Small intestine (tissue), 7 donors: Measurements from ENCODE around the gene CCDC142. TPM values are rescaled to one million over a fixed set of nuclear protein-coding genes. Genes with fewer than 3 reads are reported as not detected.
A peak's percentile ranks its signal among the peaks of the same experiment; 100 is the strongest.

Experiments used
- DNase-seq, 2 donors: peaks; one replicate each; pipeline versions ENCODE4 v3.0.0 to v3.0.0-alpha.2; 2013
- FAIRE-seq: peaks from 2 replicates; lab custom pipeline; 2012; peaks lifted over from hg19 to GRCh38; lab: Jason Lieb, UNC
- H3K27ac ChIP-seq, 3 donors: one replicate each; pipeline ENCODE4 v1.5.1; 2013; ENCODE audit warnings: low read length in 2 of 3, mild to moderate bottlenecking in 2 of 3, control low read depth in 1 of 3, inconsistent platforms in 1 of 3, low read depth in 1 of 3, moderate library complexity in 1 of 3
- H3K27me3 ChIP-seq, 3 donors: one replicate each; pipeline ENCODE4 v1.6.1; 2013; ENCODE audit warnings: low read length in 3 of 3, inconsistent platforms in 1 of 3; ENCODE audit not compliant: control insufficient read depth in 3 of 3, insufficient read depth in 3 of 3
- H3K36me3 ChIP-seq, 3 donors: one replicate each; pipeline ENCODE4 v1.6.1; 2013; ENCODE audit warnings: low read length in 3 of 3, inconsistent platforms in 1 of 3, low read depth in 1 of 3, mild to moderate bottlenecking in 1 of 3, moderate library complexity in 1 of 3; ENCODE audit not compliant: control insufficient read depth in 3 of 3, insufficient read depth in 2 of 3
- H3K4me1 ChIP-seq, 3 donors: one replicate each; pipeline ENCODE4 v1.6.1; 2013; ENCODE audit warnings: low read length in 2 of 3, inconsistent platforms in 1 of 3, low read depth in 1 of 3, mild to moderate bottlenecking in 1 of 3, moderate library complexity in 1 of 3; ENCODE audit not compliant: control insufficient read depth in 3 of 3, insufficient read depth in 2 of 3
- H3K4me3 ChIP-seq, 3 donors: one replicate each; pipeline ENCODE4 v1.5.1; 2013; ENCODE audit warnings: low read length in 3 of 3, control low read depth in 1 of 3, inconsistent platforms in 1 of 3, low read depth in 1 of 3, mild to moderate bottlenecking in 1 of 3, moderate library complexity in 1 of 3
- H3K9me3 ChIP-seq, 2 donors: one replicate each; pipeline ENCODE4 v1.6.1; 2013; ENCODE audit warnings: low read depth in 1 of 2, low read length in 1 of 2; ENCODE audit not compliant: control insufficient read depth in 2 of 2, insufficient read depth in 1 of 2
- WGBS, 3 donors: extraction: QIAGEN DNeasy Blood & Tissue Kit; methylation state at CpG; one replicate each; pipeline ENCODE4 v1.1.7; 2013; 5-methylcytosine and 5-hydroxymethylcytosine counted together
- polyA plus RNA-seq, 4 donors: library from polyadenylated mRNA; stranded (reverse) in 3 of 4; unstranded in 1 of 4; fragments of 200-250 nt in 3 of 4; fragments of 120-200 nt in 1 of 4; gene quantifications; one replicate each; pipeline versions ENCODE4 v1.2.1 to v1.2.3, GENCODE V29; 2013
- donor health status: healthy with polysubstance abuse.
- donor health status: control.
- donor health status: control.
- donor health status: Bipolar disorder and iron deficiency.
- donor health status: healthy.

CCDC142 gene
- polyA plus RNA-seq, 4 donors, result 4.1 to 21.0 (median 8.4) TPM

- H3K27me3 ChIP-seq, result peaks cover 0 to 45% (median 0%) of the 10 kb centered on the region in 3 donors
These were observed 15.1 kb upstream of the CCDC142 start for GRCh38 chr2:74497777-74498499.

GRCh38 chr2:74496997-74497776, 14.4 kb upstream of the CCDC142 start:
- 57 to 78% (median 72%) methylated on average over 19 of the region's 19 CpGs for WGBS, 3 donors
- H3K4me1 ChIP-seq, result peaks cover 0 to 55% (median 0%) of the 10 kb centered on the region in 3 donors
- H3K27me3 ChIP-seq, result peaks cover 0 to 39% (median 0%) of the 10 kb centered on the region in 3 donors
- FAIRE-seq (no peak), DNase-seq (peak in 1 of 2 donors; percentile 75)
- H3K4me3 ChIP-seq, result peak overlapping the region in 1 of 3 donors; percentile 82
- H3K27ac ChIP-seq, result peak overlapping the region in 1 of 3 donors; percentile 82
- peaks cover under 1 to 52% (median 6%) of the 10 kb centered on the region in 3 donors for H3K36me3 ChIP-seq
- no peaks in the 10 kb centered on the region for H3K9me3 ChIP-seq

More at GRCh38 chr2:74497777-74498499, 15.1 kb upstream of the CCDC142 start:
- DNase-seq, result peak; percentile 48 to 70
- H3K4me1 ChIP-seq, result peaks cover 0 to 48% (median 0%) of the 10 kb centered on the region in 3 donors
- 7 to 9% (median 8%) methylated on average over 55 to 61 of the region's 61 CpGs for WGBS, 3 donors
- no peak for FAIRE-seq
- peak overlapping the region in 2 of 3 donors; percentile 48 to 82 for H3K27ac ChIP-seq
- H3K4me3 ChIP-seq, result peak overlapping the region; percentile 27 to 82 (median 59)
- H3K9me3 ChIP-seq, result no peaks in the 10 kb centered on the region
- H3K36me3 ChIP-seq, result peaks cover 0 to 44% (median under 1%) of the 10 kb centered on the region in 3 donors

GRCh38 chr2:74495440-74495839, 12.6 kb upstream of the CCDC142 start:
- no peaks in the 10 kb centered on the region for H3K9me3 ChIP-seq
- H3K4me1 ChIP-seq, result peaks cover 0 to 61% (median 0%) of the 10 kb centered on the region in 3 donors
- peaks cover 0 to 33% (median 0%) of the 10 kb centered on the region in 3 donors for H3K27me3 ChIP-seq
- FAIRE-seq, result no peak
- H3K4me3 ChIP-seq, result no peak overlapping the region
- no peak for DNase-seq
- H3K36me3 ChIP-seq, result peaks cover 13 to 66% (median 17%) of the 10 kb centered on the region in 3 donors
- 76 to 97% (median 88%) methylated on average over 1 of the region's 1 CpG for WGBS, 3 donors
- H3K27ac ChIP-seq, result no peak overlapping the region

GRCh38 chr2:74493546-74493945, 10.7 kb upstream of the CCDC142 start:
- H3K36me3 ChIP-seq, result peaks cover 13 to 75% (median 17%) of the 10 kb centered on the region in 3 donors
- no peak overlapping the region for H3K27ac ChIP-seq
- DNase-seq (no peak), FAIRE-seq (no peak)
- peaks cover 0 to 16% (median 0%) of the 10 kb centered on the region in 3 donors for H3K27me3 ChIP-seq
- 82 to 97% (median 90%) methylated on average over 3 of the region's 3 CpGs for WGBS, 3 donors
- H3K4me1 ChIP-seq, result peaks cover 0 to 66% (median 5%) of the 10 kb centered on the region in 3 donors
- no peaks in the 10 kb centered on the region for H3K9me3 ChIP-seq
- no peak overlapping the region for H3K4me3 ChIP-seq

- peaks cover 0 to 60% (median 5%) of the 10 kb centered on the region in 3 donors for H3K4me1 ChIP-seq
- H3K36me3 ChIP-seq, result peaks cover 13 to 75% (median 17%) of the 10 kb centered on the region in 3 donors
- H3K27ac ChIP-seq, result peak overlapping the region in 1 of 3 donors; percentile 46
- no peaks in the 10 kb centered on the region for H3K9me3 ChIP-seq
- no peak overlapping the region for H3K4me3 ChIP-seq
- FAIRE-seq (no peak), DNase-seq (peak in 1 of 2 donors; percentile 43)
- 70 to 85% (median 77%) methylated on average over 12 of the region's 12 CpGs for WGBS, 3 donors
- H3K27me3 ChIP-seq, result peaks cover 0 to under 1% (median 0%) of the 10 kb centered on the region in 3 donors
These were observed 9.1 kb upstream of the CCDC142 start for GRCh38 chr2:74491648-74492544.

- 83 to 92% (median 89%) methylated on average over 4 to 9 of the region's 9 CpGs for WGBS, 3 donors
- peaks cover 13 to 75% (median 17%) of the 10 kb centered on the region in 3 donors for H3K36me3 ChIP-seq
These were observed 7.1 kb upstream of the CCDC142 start for GRCh38 chr2:74489906-74490305.

GRCh38 chr2:74488643-74489481, 6.1 kb upstream of the CCDC142 start:
- DNase-seq (peak; percentile 90 to 93), FAIRE-seq (no peak)
- Histone ChIP-seq H3K4me1 (peaks cover 0 to 50% (median 5%) of the 10 kb centered on the region in 3 donors), H3K4me3 (no peak overlapping the region), H3K9me3 (no peaks in the 10 kb centered on the region), H3K27ac (peak overlapping the region; percentile 32 to 89 (median 82)), H3K36me3 (peaks cover 13 to 73% (median 17%) of the 10 kb centered on the region in 3 donors), H3K27me3 (no peaks in the 10 kb centered on the region)
- 31 to 72% (median 51%) methylated on average over 9 of the region's 9 CpGs for WGBS, 3 donors

More at GRCh38 chr2:74489906-74490305, 7.1 kb upstream of the CCDC142 start:
- FAIRE-seq, result no peak
- H3K27me3 ChIP-seq, result no peaks in the 10 kb centered on the region
- no peak for DNase-seq
- peaks cover 0 to 50% (median 5%) of the 10 kb centered on the region in 3 donors for H3K4me1 ChIP-seq
- H3K9me3 ChIP-seq, result no peaks in the 10 kb centered on the region
- H3K27ac ChIP-seq, result peak overlapping the region in 1 of 3 donors; percentile 81
- H3K4me3 ChIP-seq, result no peak overlapping the region
